GM08714 (cell line): ENCODE results near the gene SCLT1.
A peak's percentile ranks its signal among the peaks of the same experiment; 100 is the strongest.
"Not testable (repeated sequence)": the region's sequence is repeated elsewhere in the genome, so short reads cannot be mapped to it uniquely, and the experiment has no call there.

Experiments used
- H3K4me3 ChIP-seq: fragments of 200-500 bp; sonication (Bioruptor generic); 2 replicates; pipeline ENCODE4 v1.5.1; 2014; ENCODE audit warnings: mild to moderate bottlenecking, low read length, inconsistent platforms
- ZNF274 ChIP-seq: IDR thresholded peaks from 2 replicates; pipeline ENCODE4 v1.6.1; 2012; ENCODE audit warnings: mild to moderate bottlenecking, low read depth, low read length

The SCLT1 gene

GRCh38 chr4:129093191-129093920 lies at the start of gene SCLT1:
Gene SCLT1, minus strand, starts transcription at chr4:129093539. Its CDS starts 436 bp downstream, at chr4:129093103.
- peak within 1 kb of the TSS; percentile 80 for H3K4me3 ChIP-seq
- TF ChIP-seq ZNF274: no peak

- H3K4me3 ChIP-seq: no peak overlapping the region
- no peak for TF ChIP-seq ZNF274
Observed at GRCh38 chr4:129140521-129140920, 47.2 kb upstream of the SCLT1 start.

GRCh38 chr4:129138810-129139496 lies 45.6 kb upstream of the SCLT1 start:
- H3K4me3 ChIP-seq: no peak overlapping the region
- no peak for TF ChIP-seq ZNF274

GRCh38 chr4:129136433-129136832 lies 43.1 kb upstream of the SCLT1 start:
- TF ChIP-seq ZNF274: no peak
- no peak overlapping the region for H3K4me3 ChIP-seq

- TF ChIP-seq ZNF274: no peak
- no peak overlapping the region for H3K4me3 ChIP-seq
Observed at GRCh38 chr4:129131343-129131742, 38.0 kb upstream of the SCLT1 start.

GRCh38 chr4:129129143-129129542 lies 35.8 kb upstream of the SCLT1 start:
- TF ChIP-seq ZNF274: no peak
- no peak overlapping the region for H3K4me3 ChIP-seq

GRCh38 chr4:129126614-129127013 lies 33.3 kb upstream of the SCLT1 start:
- H3K4me3 ChIP-seq: not testable (repeated sequence)

- no peak overlapping the region for H3K4me3 ChIP-seq
- no peak for TF ChIP-seq ZNF274
Observed at GRCh38 chr4:129117705-129118104, 24.4 kb upstream of the SCLT1 start.

GRCh38 chr4:129113919-129114318 lies 20.6 kb upstream of the SCLT1 start:
- no peak overlapping the region for H3K4me3 ChIP-seq
- TF ChIP-seq ZNF274: no peak

- no peak overlapping the region for H3K4me3 ChIP-seq
- no peak for TF ChIP-seq ZNF274
Observed at GRCh38 chr4:129113434-129113833, 20.1 kb upstream of the SCLT1 start.

GRCh38 chr4:129111919-129112318 lies 18.6 kb upstream of the SCLT1 start:
- no peak for TF ChIP-seq ZNF274
- no peak overlapping the region for H3K4me3 ChIP-seq

GRCh38 chr4:129110931-129111330 lies 17.6 kb upstream of the SCLT1 start:
- TF ChIP-seq ZNF274: no peak
- no peak overlapping the region for H3K4me3 ChIP-seq

GRCh38 chr4:129109965-129110824 lies 16.9 kb upstream of the SCLT1 start:
- H3K4me3 ChIP-seq: no peak overlapping the region
- TF ChIP-seq ZNF274: no peak

GRCh38 chr4:129098531-129099001 lies 5.2 kb upstream of the SCLT1 start:
- no peak overlapping the region for H3K4me3 ChIP-seq
- TF ChIP-seq ZNF274: no peak
